Tibial nerve (tissue), 4 donors: ENCODE results near the gene B3GNT9. TPM values are rescaled to one million over a fixed set of nuclear protein-coding genes. Genes with fewer than 3 reads are reported as not detected.

ENCODE experiments used
- DNase-seq, 2 donors: peaks; one replicate each; pipeline ENCODE4 v3.0.0-alpha.2; 2019; ENCODE audit warnings: low spot score in 2 of 2
- H3K27ac ChIP-seq, 4 donors: fragments of 200-600 bp; sonication (generic) in 3 of 4; one replicate each; pipeline ENCODE4 v1.5.1; 2017 to 2019; ENCODE audit warnings: mild to moderate bottlenecking in 1 of 4
- H3K27me3 ChIP-seq, 2 donors: fragments of 200-600 bp; sonication (generic) in 1 of 2; one replicate each; pipeline versions ENCODE4 v1.5.1 to v1.6.0; 2017 to 2019
- H3K36me3 ChIP-seq, 3 donors: fragments of 200-600 bp; sonication (generic); one replicate each; pipeline ENCODE4 v1.5.1; 2018 to 2019
- H3K4me1 ChIP-seq, 4 donors: fragments of 200-600 bp; sonication (generic) in 3 of 4; one replicate each; pipeline ENCODE4 v1.5.1; 2017 to 2019
- H3K4me3 ChIP-seq, 4 donors: fragments of 200-600 bp; sonication (generic) in 3 of 4; one replicate each; pipeline ENCODE4 v1.5.1; 2017 to 2019; ENCODE audit warnings: mild to moderate bottlenecking in 1 of 4, moderate library complexity in 1 of 4
- H3K9me3 ChIP-seq, 4 donors: fragments of 200-600 bp; sonication (generic) in 3 of 4; one replicate each; pipeline ENCODE4 v1.5.1; 2017 to 2019
- EP300 ChIP-seq, 2 donors: sonication (generic); formaldehyde crosslinking; IDR thresholded peaks; one replicate each; pipeline ENCODE4 v1.6.1; 2017; ENCODE audit warnings: antibody characterized with exemption in 2 of 2, mild to moderate bottlenecking in 1 of 2
- POLR2A ChIP-seq, 2 donors: fragments of 450-650 bp; IDR thresholded peaks; one replicate each; pipeline ENCODE4 v1.6.1; 2017; ENCODE audit warnings: antibody characterized with exemption in 2 of 2, mild to moderate bottlenecking in 2 of 2, moderate library complexity in 2 of 2
- WGBS, 2 donors: methylation state at CpG; one replicate each; pipeline ENCODE4 v1.1.5; 2018; 5-methylcytosine and 5-hydroxymethylcytosine counted together
- total RNA-seq, 4 donors: library from RNA; depleted of rRNA; stranded (reverse); fragments of >200 nt; gene quantifications; one replicate each; pipeline ENCODE4 v1.1.0, GENCODE V29; 2016
- TF ChIP-seq, protein P1 (sequence below), 5 experiments: fragments of 200-600 bp in 3 of 5; fragments of 450-650 bp in 2 of 5; sonication (generic) in 3 of 5; IDR thresholded peaks; one replicate each; pipeline ENCODE4 v1.5.1; 2016 to 2019; ENCODE audit warnings: antibody characterized with exemption in 5 of 5, mild to moderate bottlenecking in 3 of 5, moderate library complexity in 2 of 5

B3GNT9 gene
- total RNA-seq, 4 donors from 2014 or later, result 9.3 to 23.1 (median 18.4) TPM

DNA sequence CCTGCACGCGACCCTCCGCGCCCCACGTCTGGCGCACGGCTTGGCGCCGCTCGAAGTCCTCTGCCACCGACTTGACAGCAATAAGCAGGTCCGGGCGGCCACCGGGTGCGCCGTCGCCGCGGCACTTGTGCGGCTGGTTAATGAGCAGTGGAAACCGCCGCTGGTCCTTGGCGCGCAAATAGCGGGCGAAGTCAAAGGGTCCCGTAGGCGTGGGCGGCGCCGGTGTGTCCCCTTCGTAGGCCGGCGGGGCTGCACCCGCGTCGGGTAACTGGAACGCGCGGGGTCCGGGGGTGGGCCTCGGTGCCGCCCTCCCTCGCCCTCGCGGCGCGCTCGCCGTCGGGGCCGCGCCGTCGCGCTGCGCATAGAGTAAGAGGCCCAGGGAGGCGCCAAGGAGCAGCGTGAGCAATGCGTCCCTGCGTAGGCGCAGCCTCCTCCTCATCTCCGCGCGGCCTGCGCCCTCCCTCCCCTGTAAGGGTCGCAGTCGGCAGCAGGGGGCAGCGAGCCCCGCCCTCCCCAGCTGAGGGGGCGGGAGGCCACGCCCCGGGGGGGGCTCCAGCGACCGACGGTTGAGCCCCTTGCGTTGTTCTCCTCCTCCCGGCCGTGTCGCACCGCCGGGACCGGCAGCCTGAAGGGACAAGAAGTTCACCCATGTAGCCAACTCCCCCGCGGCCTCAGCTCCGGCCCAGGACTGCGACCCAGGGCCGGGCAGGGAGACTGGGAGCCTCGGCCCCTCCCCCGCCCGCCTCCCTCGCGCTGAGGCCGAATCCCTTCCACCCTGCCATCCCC, 558 bp downstream of the B3GNT9 start:
- H3K36me3 ChIP-seq, result peaks cover 0 to 46% (median 13%) of the 10 kb centered on the region in 3 donors
- 4% methylated on average over 39 to 42 of the region's 94 CpGs for WGBS, 2 donors
- H3K4me3 ChIP-seq, result peak overlapping the region; percentile 36 to 67 (median 47)
- H3K4me1 ChIP-seq, result peaks cover 0 to 30% (median 13%) of the 10 kb centered on the region in 4 donors
- H3K27me3 ChIP-seq, result peaks cover 0 to 23% of the 10 kb centered on the region in 2 donors
- H3K9me3 ChIP-seq, result no peaks in the 10 kb centered on the region
- no peak for DNase-seq
- TF ChIP-seq EP300 (IDR thresholded peaks at IDR 0.05) (no peak), POLR2A (IDR thresholded peaks at IDR 0.05) (no peak)
- TF ChIP-seq, protein P1, sequence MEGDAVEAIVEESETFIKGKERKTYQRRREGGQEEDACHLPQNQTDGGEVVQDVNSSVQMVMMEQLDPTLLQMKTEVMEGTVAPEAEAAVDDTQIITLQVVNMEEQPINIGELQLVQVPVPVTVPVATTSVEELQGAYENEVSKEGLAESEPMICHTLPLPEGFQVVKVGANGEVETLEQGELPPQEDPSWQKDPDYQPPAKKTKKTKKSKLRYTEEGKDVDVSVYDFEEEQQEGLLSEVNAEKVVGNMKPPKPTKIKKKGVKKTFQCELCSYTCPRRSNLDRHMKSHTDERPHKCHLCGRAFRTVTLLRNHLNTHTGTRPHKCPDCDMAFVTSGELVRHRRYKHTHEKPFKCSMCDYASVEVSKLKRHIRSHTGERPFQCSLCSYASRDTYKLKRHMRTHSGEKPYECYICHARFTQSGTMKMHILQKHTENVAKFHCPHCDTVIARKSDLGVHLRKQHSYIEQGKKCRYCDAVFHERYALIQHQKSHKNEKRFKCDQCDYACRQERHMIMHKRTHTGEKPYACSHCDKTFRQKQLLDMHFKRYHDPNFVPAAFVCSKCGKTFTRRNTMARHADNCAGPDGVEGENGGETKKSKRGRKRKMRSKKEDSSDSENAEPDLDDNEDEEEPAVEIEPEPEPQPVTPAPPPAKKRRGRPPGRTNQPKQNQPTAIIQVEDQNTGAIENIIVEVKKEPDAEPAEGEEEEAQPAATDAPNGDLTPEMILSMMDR (IDR thresholded peaks at IDR 0.05), result no peak
- peak overlapping the region; percentile 43 to 87 (median 69) for H3K27ac ChIP-seq

DNA sequence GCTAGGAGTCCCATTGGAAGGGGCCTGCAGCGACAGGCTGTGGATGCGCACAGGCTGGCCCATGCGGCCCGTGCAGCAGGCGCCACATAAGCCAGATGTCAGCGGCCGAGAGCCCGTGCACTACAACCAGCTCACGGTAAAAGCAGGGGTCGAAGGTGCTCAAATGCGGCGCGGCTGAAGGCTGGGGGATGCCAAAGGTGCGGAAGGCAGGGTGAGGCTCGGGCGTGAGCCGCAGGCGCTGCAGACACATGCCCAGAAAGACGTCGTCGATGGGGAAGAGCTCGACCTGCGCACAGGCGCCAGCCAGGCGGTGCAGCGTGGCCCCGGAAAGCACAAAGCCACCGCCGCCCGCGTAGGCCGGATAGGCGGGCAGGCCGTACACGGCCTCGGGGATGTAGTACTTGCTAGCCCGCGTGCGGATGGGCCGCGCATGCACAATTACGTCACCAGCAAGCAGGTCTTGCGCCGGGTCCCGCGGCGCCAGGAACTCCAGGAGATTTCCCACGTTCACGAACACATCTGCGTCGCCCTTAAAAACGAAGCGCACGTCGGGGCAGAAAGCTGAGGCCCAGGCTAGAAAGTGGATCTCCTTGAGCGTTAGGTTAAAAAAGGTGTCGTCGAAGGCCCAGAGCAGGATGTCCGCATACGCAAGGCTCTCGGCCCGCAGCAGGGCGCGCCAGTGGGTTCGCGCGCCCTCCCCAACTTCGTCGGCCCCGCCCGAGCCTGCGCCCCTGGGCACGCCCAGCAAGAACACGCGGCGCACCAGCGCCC, 1.3 kb downstream of the B3GNT9 start:
- H3K4me1 ChIP-seq, result peaks cover 0 to 22% (median 7%) of the 10 kb centered on the region in 4 donors
- no peaks in the 10 kb centered on the region for H3K9me3 ChIP-seq
- no peak overlapping the region for H3K27ac ChIP-seq
- H3K27me3 ChIP-seq, result peaks cover 0 to 19% of the 10 kb centered on the region in 2 donors
- 76 to 77% methylated on average over 51 to 61 of the region's 77 CpGs for WGBS, 2 donors
- TF ChIP-seq EP300 (IDR thresholded peaks at IDR 0.05) (no peak), POLR2A (IDR thresholded peaks at IDR 0.05) (no peak)
- TF ChIP-seq, protein P1 (IDR thresholded peaks at IDR 0.05), result no peak
- peaks cover 0 to 54% (median 19%) of the 10 kb centered on the region in 3 donors for H3K36me3 ChIP-seq
- no peak for DNase-seq
- H3K4me3 ChIP-seq, result peak overlapping the region in 1 of 4 donors; percentile 67

- peaks cover 0 to 61% (median 19%) of the 10 kb centered on the region in 3 donors for H3K36me3 ChIP-seq
- no peak overlapping the region for H3K4me3 ChIP-seq
- H3K27ac ChIP-seq, result no peak overlapping the region
- no peak for DNase-seq
- TF ChIP-seq POLR2A (IDR thresholded peaks at IDR 0.05), result no peak
- TF ChIP-seq, protein P1 (IDR thresholded peaks at IDR 0.05), result no peak
- TF ChIP-seq EP300 (IDR thresholded peaks at IDR 0.05), result no peak
- 75 to 88% methylated on average over 8 to 10 of the region's 11 CpGs for WGBS, 2 donors
- H3K9me3 ChIP-seq, result no peaks in the 10 kb centered on the region
- H3K4me1 ChIP-seq, result peaks cover 0 to 20% (median 7%) of the 10 kb centered on the region in 4 donors
- H3K27me3 ChIP-seq, result peaks cover 0 to 17% of the 10 kb centered on the region in 2 donors
Observed at GRCh38 chr16:67148656-67149275, 2.0 kb downstream of the B3GNT9 start.

- Histone ChIP-seq H3K4me3 (no peak overlapping the region), H3K27me3 (peaks cover 0 to 17% of the 10 kb centered on the region in 2 donors), H3K9me3 (no peaks in the 10 kb centered on the region), H3K36me3 (peaks cover 0 to 67% (median 19%) of the 10 kb centered on the region in 3 donors), H3K27ac (no peak overlapping the region), H3K4me1 (peaks cover 0 to 20% (median 7%) of the 10 kb centered on the region in 4 donors)
- DNase-seq, result no peak
- WGBS, 2 donors, result 93 to 95% methylated on average over 2 of the region's 2 CpGs
- no peak for TF ChIP-seq POLR2A (IDR thresholded peaks at IDR 0.05)
- no peak for TF ChIP-seq EP300 (IDR thresholded peaks at IDR 0.05)
- TF ChIP-seq, protein P1 (IDR thresholded peaks at IDR 0.05), result no peak
Observed at GRCh38 chr16:67148221-67148620, 2.6 kb downstream of the B3GNT9 start.
